ENCODE measurements around the gene CD93. TPM values are rescaled to one million over a fixed set of nuclear protein-coding genes. Genes with fewer than 3 reads are reported as not detected.

Gene CD93
- total RNA-seq, 1 donor from 2014 or later: 0.44 TPM

GRCh38 chr20:23066772-23067171 lies 19.4 kb downstream of the CD93 start:
- H3K4me1 Mint-ChIP-seq: peaks cover 16% of the 10 kb centered on the region
- H3K4me3 Mint-ChIP-seq: no peak overlapping the region
- H3K27ac Mint-ChIP-seq (ENCODE audit: unreplicated experiment): no peak overlapping the region
- DNase-seq (ENCODE audit: low read depth, low spot score): no peak
- no peaks in the 10 kb centered on the region for H3K36me3 Mint-ChIP-seq (ENCODE audit: low read depth)
- TF ChIP-seq CTCF (conservative IDR thresholded peaks at IDR 0.05): no peak
- no peaks in the 10 kb centered on the region for H3K9me3 Mint-ChIP-seq
- H3K27me3 Mint-ChIP-seq (ENCODE audit: low read depth): peaks cover 3% of the 10 kb centered on the region

DNA sequence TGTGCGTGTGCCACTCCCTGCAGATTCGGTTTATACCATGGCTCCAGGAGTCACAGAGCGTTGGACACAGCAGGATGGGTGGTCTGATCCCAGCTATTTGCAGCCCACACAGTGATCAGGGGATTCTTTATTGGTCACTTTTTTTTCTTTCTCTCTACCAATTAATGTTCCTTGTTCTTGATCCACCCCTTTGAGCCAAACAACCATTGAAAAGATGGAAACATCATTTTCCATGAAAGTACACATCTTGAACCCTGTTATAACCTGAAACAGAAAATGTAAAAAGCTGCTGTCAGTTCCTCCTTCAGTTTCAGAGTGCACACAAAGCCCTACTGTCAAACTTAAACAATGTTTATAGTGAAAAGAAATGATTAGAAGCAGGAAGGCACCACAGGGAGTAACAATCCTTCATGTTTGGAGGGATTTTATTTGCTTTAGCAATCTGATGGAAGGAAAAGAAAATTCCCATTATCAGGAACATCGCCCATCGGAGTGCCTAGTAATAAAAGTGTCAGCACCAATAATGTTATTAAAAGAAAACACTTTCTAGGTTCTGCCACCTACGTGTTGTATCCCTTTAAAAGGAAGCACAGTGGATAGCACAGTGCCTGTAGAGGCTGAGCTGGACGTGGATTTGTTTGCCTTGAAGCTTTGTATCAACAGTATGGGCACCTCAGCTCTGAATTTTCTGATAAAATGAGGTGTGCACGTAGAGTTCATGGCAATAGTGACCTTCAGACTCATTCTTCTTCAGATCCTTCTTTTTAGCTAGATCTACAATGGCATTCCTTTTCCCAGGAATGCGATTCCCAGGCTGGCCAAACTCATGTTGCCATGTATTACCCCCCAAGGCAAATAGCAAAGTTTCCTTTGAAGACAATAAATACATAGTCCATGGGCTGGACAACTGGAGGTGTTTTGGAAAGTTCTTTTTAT lies 20.6 kb downstream of the CD93 start:
- no peak overlapping the region for H3K4me3 Mint-ChIP-seq
- no peak for DNase-seq (ENCODE audit: low read depth, low spot score)
- H3K27me3 Mint-ChIP-seq (ENCODE audit: low read depth): peaks cover 3% of the 10 kb centered on the region
- H3K36me3 Mint-ChIP-seq (ENCODE audit: low read depth): no peaks in the 10 kb centered on the region
- H3K27ac Mint-ChIP-seq (ENCODE audit: unreplicated experiment): no peak overlapping the region
- no peak for TF ChIP-seq CTCF (conservative IDR thresholded peaks at IDR 0.05)
- peaks cover 22% of the 10 kb centered on the region for H3K4me1 Mint-ChIP-seq
- no peaks in the 10 kb centered on the region for H3K9me3 Mint-ChIP-seq

GRCh38 chr20:23063581-23063980 lies 22.5 kb downstream of the CD93 start:
- H3K27ac Mint-ChIP-seq (ENCODE audit: unreplicated experiment): no peak overlapping the region
- H3K27me3 Mint-ChIP-seq (ENCODE audit: low read depth): peaks cover 3% of the 10 kb centered on the region
- no peaks in the 10 kb centered on the region for H3K36me3 Mint-ChIP-seq (ENCODE audit: low read depth)
- TF ChIP-seq CTCF (conservative IDR thresholded peaks at IDR 0.05): no peak
- no peak for DNase-seq (ENCODE audit: low read depth, low spot score)
- H3K4me3 Mint-ChIP-seq: no peak overlapping the region
- peaks cover 22% of the 10 kb centered on the region for H3K4me1 Mint-ChIP-seq
- no peaks in the 10 kb centered on the region for H3K9me3 Mint-ChIP-seq

DNA sequence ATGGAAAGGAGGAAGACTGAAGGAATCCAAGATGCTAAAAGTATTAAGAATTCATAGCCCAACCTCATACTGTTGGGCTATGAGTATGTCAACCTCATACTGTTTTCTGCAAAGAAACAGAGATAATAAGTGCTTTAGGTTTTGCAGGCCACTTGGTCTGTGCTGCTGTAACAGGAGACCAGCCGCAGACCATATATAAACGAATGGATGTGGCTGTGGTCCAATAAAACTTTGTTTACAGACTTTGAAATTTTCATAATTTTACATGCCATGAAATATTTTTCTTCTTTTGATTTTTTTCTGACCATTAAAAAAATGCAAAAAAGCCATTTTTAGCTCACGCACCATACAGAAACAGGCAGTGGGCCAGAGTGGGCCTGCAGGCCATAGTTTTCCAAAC lies 23.0 kb downstream of the CD93 start:
- Mint-ChIP-seq H3K27ac (ENCODE audit: unreplicated experiment) (no peak overlapping the region), H3K27me3 (ENCODE audit: low read depth) (peaks cover 3% of the 10 kb centered on the region), H3K36me3 (ENCODE audit: low read depth) (no peaks in the 10 kb centered on the region), H3K4me1 (peaks cover 22% of the 10 kb centered on the region), H3K4me3 (no peak overlapping the region), H3K9me3 (no peaks in the 10 kb centered on the region)
- TF ChIP-seq CTCF (conservative IDR thresholded peaks at IDR 0.05): no peak
- DNase-seq (ENCODE audit: low read depth, low spot score): no peak

- no peak for DNase-seq (ENCODE audit: low read depth, low spot score)
- H3K4me1 Mint-ChIP-seq: peaks cover 22% of the 10 kb centered on the region
- H3K27me3 Mint-ChIP-seq (ENCODE audit: low read depth): peaks cover 6% of the 10 kb centered on the region
- no peaks in the 10 kb centered on the region for H3K9me3 Mint-ChIP-seq
- H3K4me3 Mint-ChIP-seq: no peak overlapping the region
- H3K27ac Mint-ChIP-seq (ENCODE audit: unreplicated experiment): no peak overlapping the region
- no peak for TF ChIP-seq CTCF (conservative IDR thresholded peaks at IDR 0.05)
- no peaks in the 10 kb centered on the region for H3K36me3 Mint-ChIP-seq (ENCODE audit: low read depth)
Measured at GRCh38 chr20:23062632-23063031, 23.5 kb downstream of the CD93 start.
